BE2C (cell line): ENCODE data around the gene C16orf74.

Experiments used
- DNase-seq: peaks from one replicate; pipeline ENCODE4 v3.0.0-alpha.2; 2020
- H3K27me3 ChIP-seq: fragments of 250-450 bp; sonication (Bioruptor Pico); 2 replicates; pipeline ENCODE4 v1.5.1; 2020; ENCODE audit warnings: mild to moderate bottlenecking
- H3K36me3 ChIP-seq: fragments of 250-450 bp; sonication (Bioruptor Pico); 2 replicates; pipeline ENCODE4 v1.5.1; 2020; ENCODE audit warnings: mild to moderate bottlenecking
- H3K4me1 ChIP-seq: fragments of 250-450 bp; sonication (Bioruptor Pico); 2 replicates; pipeline ENCODE4 v1.5.1; 2020
- H3K4me3 ChIP-seq: 2 replicates; pipeline ENCODE4 v1.5.1; 2011; ENCODE audit warnings: low read depth, low read length
- H3K9me3 ChIP-seq: fragments of 250-450 bp; sonication (Bioruptor Pico); 2 replicates; pipeline ENCODE4 v1.5.1; 2020
- CTCF ChIP-seq: IDR thresholded peaks from 2 replicates; pipeline ENCODE4 v1.5.1; 2012; ENCODE audit warnings: mild to moderate bottlenecking, low read depth, low read length

C16orf74 gene

GRCh38 chr16:85680352-85680944 lies 70.4 kb downstream of the C16orf74 start:
- TF ChIP-seq CTCF = no peak
- H3K9me3 ChIP-seq = no peaks in the 10 kb centered on the region
- no peak overlapping the region for H3K4me3 ChIP-seq
- peaks cover 69% of the 10 kb centered on the region for H3K36me3 ChIP-seq
- H3K27me3 ChIP-seq = no peaks in the 10 kb centered on the region
- peaks cover 3% of the 10 kb centered on the region; the same call in 1 of the 2 replicates for H3K4me1 ChIP-seq
- no peak for DNase-seq

- Histone ChIP-seq H3K36me3 (peaks cover 75% of the 10 kb centered on the region), H3K4me3 (no peak overlapping the region), H3K9me3 (no peaks in the 10 kb centered on the region), H3K4me1 (peaks cover 3% of the 10 kb centered on the region; the same call in 1 of the 2 replicates), H3K27me3 (no peaks in the 10 kb centered on the region)
- DNase-seq = no peak
- TF ChIP-seq CTCF = no peak
Observed at GRCh38 chr16:85679870-85680269, 71.0 kb downstream of the C16orf74 start.

GRCh38 chr16:85678821-85679220 lies 72.1 kb downstream of the C16orf74 start:
- H3K27me3 ChIP-seq = no peaks in the 10 kb centered on the region
- H3K4me1 ChIP-seq = peaks cover 12% of the 10 kb centered on the region
- TF ChIP-seq CTCF = no peak
- H3K4me3 ChIP-seq = no peak overlapping the region
- no peaks in the 10 kb centered on the region for H3K9me3 ChIP-seq
- no peak for DNase-seq
- H3K36me3 ChIP-seq = peaks cover 81% of the 10 kb centered on the region

GRCh38 chr16:85678016-85678415 lies 72.9 kb downstream of the C16orf74 start:
- H3K36me3 ChIP-seq = peaks cover 83% of the 10 kb centered on the region
- TF ChIP-seq CTCF = no peak
- no peak for DNase-seq
- H3K9me3 ChIP-seq = no peaks in the 10 kb centered on the region
- peaks cover 19% of the 10 kb centered on the region for H3K4me1 ChIP-seq
- no peak overlapping the region for H3K4me3 ChIP-seq
- no peaks in the 10 kb centered on the region for H3K27me3 ChIP-seq

- H3K9me3 ChIP-seq = no peaks in the 10 kb centered on the region
- no peak for DNase-seq
- peaks cover 24% of the 10 kb centered on the region for H3K4me1 ChIP-seq
- TF ChIP-seq CTCF = no peak
- peaks cover 85% of the 10 kb centered on the region for H3K36me3 ChIP-seq
- H3K27me3 ChIP-seq = no peaks in the 10 kb centered on the region
- no peak overlapping the region for H3K4me3 ChIP-seq
Observed at GRCh38 chr16:85677383-85677967, 73.4 kb downstream of the C16orf74 start.

- Histone ChIP-seq H3K36me3 (peaks cover 94% of the 10 kb centered on the region), H3K4me1 (peaks cover 24% of the 10 kb centered on the region), H3K27me3 (no peaks in the 10 kb centered on the region), H3K4me3 (no peak overlapping the region), H3K9me3 (no peaks in the 10 kb centered on the region)
- no peak for TF ChIP-seq CTCF
- DNase-seq = no peak
Observed at GRCh38 chr16:85676466-85676865, 74.4 kb downstream of the C16orf74 start.
